SH-SY5Y (cell line): ENCODE measurements around the gene ASTL.

Experiments used
- GATA2 ChIP-seq: IDR thresholded peaks from 2 replicates; pipeline ENCODE4 v1.6.1; 2011; ENCODE audit warnings: mild to moderate bottlenecking, low read depth, low read length
- GATA3 ChIP-seq: IDR thresholded peaks from 2 replicates; pipeline ENCODE4 v1.6.1; 2011; ENCODE audit warnings: low read depth, mild to moderate bottlenecking, low read length, moderate library complexity

DNA sequence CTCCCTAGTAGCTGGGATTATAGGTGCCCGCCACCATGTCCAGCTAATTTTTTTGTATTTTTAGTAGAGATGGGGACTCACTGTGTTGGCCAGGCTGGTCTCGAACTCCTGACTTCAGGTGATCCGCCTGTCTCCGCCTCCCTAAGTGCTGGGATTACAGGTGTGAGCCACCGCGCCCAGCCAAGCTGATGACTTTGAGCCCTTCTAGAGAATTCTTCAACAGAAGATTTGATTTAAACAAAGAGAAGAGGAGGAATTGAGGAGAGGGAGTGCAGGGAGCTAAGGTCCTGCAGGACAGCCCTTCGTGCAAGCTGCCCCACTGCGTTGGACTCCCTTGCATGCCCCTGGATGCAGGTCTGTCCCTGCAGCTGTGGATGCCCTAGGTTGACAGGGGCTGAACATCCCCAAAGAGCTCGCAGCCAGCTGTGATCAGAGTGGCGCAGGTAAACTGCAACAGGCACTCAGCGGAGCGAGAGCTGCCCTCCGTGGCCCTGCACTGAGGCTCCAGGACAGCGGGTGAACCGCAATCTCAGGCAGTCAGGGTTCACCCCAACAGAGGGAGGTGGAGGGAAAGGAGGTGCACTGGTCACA is 35.6 kb downstream of the ASTL start:
- no peak for TF ChIP-seq GATA3
- TF ChIP-seq GATA2, result no peak
